Caco-2 (cell line): ENCODE measurements around the gene DIS3L2. TPM values are rescaled to one million over a fixed set of nuclear protein-coding genes. Genes with fewer than 3 reads are reported as not detected.

Experiments used
- BruUV-seq: library from RNA; stranded (reverse); fragments of 400-500 nt; replicated peaks from 2 replicates; lab custom pipeline; 2021; lab: Mats Ljungman, UMichigan
- CTCF ChIA-PET: fragments of 300-600 bp; sonication (Branson Sonifier 250); formaldehyde crosslinking; loops from one replicate; lab custom pipeline; 2022; ENCODE audit warnings: antibody characterized with exemption; lab: Charles Lee
- POLR2A ChIA-PET: fragments of 300-600 bp; sonication (Branson Sonifier 250); formaldehyde crosslinking; loops from one replicate; lab custom pipeline; 2022; ENCODE audit warnings: antibody characterized with exemption; lab: Charles Lee
- DNase-seq, 2 experiments: peaks; one replicate each; pipeline versions ENCODE4 v3.0.0 to v3.0.0-alpha.2; 2020 to 2022
- H3K27me3 ChIP-seq: replicated peaks from 2 replicates; pipeline ENCODE4 v1.6.0; 2011; ENCODE audit warnings: low read length; ENCODE audit not compliant: control insufficient read depth, insufficient read depth
- H3K36me3 ChIP-seq: 2 replicates; pipeline ENCODE4 v1.5.1; 2011; ENCODE audit warnings: low read length; ENCODE audit not compliant: control insufficient read depth, insufficient read depth
- H3K4me1 ChIP-seq: fragments of 250-450 bp; sonication (Bioruptor Pico); 2 replicates; pipeline ENCODE4 v1.5.1; 2020; ENCODE audit warnings: mild to moderate bottlenecking
- H3K4me3 ChIP-seq: 2 replicates; pipeline ENCODE4 v1.5.1; 2011; ENCODE audit warnings: low read depth, mild to moderate bottlenecking, control low read depth, low read length
- H3K9me3 ChIP-seq: fragments of 250-450 bp; sonication (Bioruptor Pico); 2 replicates; pipeline ENCODE4 v1.5.1; 2020; ENCODE audit warnings: mild to moderate bottlenecking, moderate library complexity
- H3K27ac Mint-ChIP-seq: one replicate; pipeline ENCODE4 v1.8.0; 2022; ENCODE audit warnings: mixed read lengths; ENCODE audit not compliant: unreplicated experiment
- H3K27me3 Mint-ChIP-seq: one replicate; pipeline ENCODE4 v1.8.0; 2022; ENCODE audit warnings: mixed read lengths; ENCODE audit not compliant: insufficient read depth, unreplicated experiment
- H3K36me3 Mint-ChIP-seq: one replicate; pipeline ENCODE4 v1.8.0; 2022; ENCODE audit warnings: mild to moderate bottlenecking, mixed read lengths; ENCODE audit not compliant: insufficient read depth, unreplicated experiment
- H3K4me1 Mint-ChIP-seq: one replicate; pipeline ENCODE4 v1.8.0; 2022; ENCODE audit warnings: low read depth, mixed read lengths; ENCODE audit not compliant: unreplicated experiment
- H3K4me3 Mint-ChIP-seq: one replicate; pipeline ENCODE4 v1.8.0; 2022; ENCODE audit warnings: mild to moderate bottlenecking, moderate library complexity, mixed read lengths; ENCODE audit not compliant: unreplicated experiment
- H3K9me3 Mint-ChIP-seq: one replicate; pipeline ENCODE4 v1.8.0; 2022; ENCODE audit warnings: mixed read lengths; ENCODE audit not compliant: unreplicated experiment
- intact Hi-C: fragments of 100-400 bp; cut with micrococcal nuclease; formaldehyde crosslinking; loops from one replicate; pipeline ENCODE4 v1.10.0; 2022; ENCODE audit not compliant: unreplicated experiment
- total RNA-seq: library from RNA; stranded (reverse); gene quantifications from 2 replicates; pipeline ENCODE4 v1.2.3, GENCODE V29; 2022
- TF ChIP-seq, protein P1 (sequence below), 2 experiments: fragments of 200-600 bp in 1 of 2; IDR thresholded peaks; 1 replicate in 1 of 2; 2 replicates in 1 of 2; pipeline versions ENCODE4 v1.5.1 to v1.8.0; 2011 to 2022; ENCODE audit warnings: antibody characterized with exemption in 1 of 2, control low read depth in 1 of 2, inconsistent platforms in 1 of 2, low read depth in 1 of 2, low read length in 1 of 2, mild to moderate bottlenecking in 1 of 2, moderate library complexity in 1 of 2; ENCODE audit not compliant: insufficient read depth in 1 of 2, severe bottlenecking in 1 of 2, unreplicated experiment in 1 of 2

The DIS3L2 gene
- total RNA-seq, 1 experiment from 2014 or later, result 15.5 TPM

DNA sequence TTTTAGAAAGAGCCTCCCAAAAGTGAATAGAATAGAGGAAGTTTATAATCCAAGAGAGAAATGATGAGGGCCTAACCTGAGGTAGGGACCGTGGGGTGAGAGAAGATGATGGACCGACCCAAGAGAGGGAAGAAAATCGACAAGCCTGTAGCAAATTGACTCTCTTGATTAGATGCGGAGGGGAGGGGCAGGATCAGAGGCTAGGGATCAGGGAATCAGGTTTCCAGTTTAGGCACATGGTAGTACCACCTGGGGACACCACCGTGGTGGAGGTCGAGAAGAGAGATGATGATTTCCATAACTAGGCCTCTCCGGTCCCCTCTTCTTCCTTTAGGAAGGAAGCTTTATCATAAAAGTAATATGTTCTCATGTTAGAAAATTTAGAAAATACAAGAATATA, 308.4 kb downstream of the DIS3L2 start:
- Mint-ChIP-seq H3K9me3 (no peaks in the 10 kb centered on the region), H3K4me3 (no peak overlapping the region), H3K27me3 (no peaks in the 10 kb centered on the region), H3K27ac (no peak overlapping the region), H3K4me1 (no peaks in the 10 kb centered on the region), H3K36me3 (peaks cover 6% of the 10 kb centered on the region)
- ChIA-PET CTCF (no interaction called here), POLR2A (no interaction called here)
- TF ChIP-seq, protein P1, sequence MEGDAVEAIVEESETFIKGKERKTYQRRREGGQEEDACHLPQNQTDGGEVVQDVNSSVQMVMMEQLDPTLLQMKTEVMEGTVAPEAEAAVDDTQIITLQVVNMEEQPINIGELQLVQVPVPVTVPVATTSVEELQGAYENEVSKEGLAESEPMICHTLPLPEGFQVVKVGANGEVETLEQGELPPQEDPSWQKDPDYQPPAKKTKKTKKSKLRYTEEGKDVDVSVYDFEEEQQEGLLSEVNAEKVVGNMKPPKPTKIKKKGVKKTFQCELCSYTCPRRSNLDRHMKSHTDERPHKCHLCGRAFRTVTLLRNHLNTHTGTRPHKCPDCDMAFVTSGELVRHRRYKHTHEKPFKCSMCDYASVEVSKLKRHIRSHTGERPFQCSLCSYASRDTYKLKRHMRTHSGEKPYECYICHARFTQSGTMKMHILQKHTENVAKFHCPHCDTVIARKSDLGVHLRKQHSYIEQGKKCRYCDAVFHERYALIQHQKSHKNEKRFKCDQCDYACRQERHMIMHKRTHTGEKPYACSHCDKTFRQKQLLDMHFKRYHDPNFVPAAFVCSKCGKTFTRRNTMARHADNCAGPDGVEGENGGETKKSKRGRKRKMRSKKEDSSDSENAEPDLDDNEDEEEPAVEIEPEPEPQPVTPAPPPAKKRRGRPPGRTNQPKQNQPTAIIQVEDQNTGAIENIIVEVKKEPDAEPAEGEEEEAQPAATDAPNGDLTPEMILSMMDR (IDR thresholded peaks at IDR 0.05; ENCODE audit: insufficient read depth in 1 of 2, low read depth in 1 of 2, low read length in 1 of 2, severe bottlenecking in 1 of 2, unreplicated experiment in 1 of 2), result no peak
- Histone ChIP-seq H3K4me1 (no peaks in the 10 kb centered on the region), H3K4me3 (no peak overlapping the region), H3K27me3 (no peaks in the 10 kb centered on the region), H3K9me3 (no peaks in the 10 kb centered on the region), H3K36me3 (no peaks in the 10 kb centered on the region)
- no TSS peak for BruUV-seq
- intact Hi-C loops, result no loop called here
- no peak for DNase-seq

DNA sequence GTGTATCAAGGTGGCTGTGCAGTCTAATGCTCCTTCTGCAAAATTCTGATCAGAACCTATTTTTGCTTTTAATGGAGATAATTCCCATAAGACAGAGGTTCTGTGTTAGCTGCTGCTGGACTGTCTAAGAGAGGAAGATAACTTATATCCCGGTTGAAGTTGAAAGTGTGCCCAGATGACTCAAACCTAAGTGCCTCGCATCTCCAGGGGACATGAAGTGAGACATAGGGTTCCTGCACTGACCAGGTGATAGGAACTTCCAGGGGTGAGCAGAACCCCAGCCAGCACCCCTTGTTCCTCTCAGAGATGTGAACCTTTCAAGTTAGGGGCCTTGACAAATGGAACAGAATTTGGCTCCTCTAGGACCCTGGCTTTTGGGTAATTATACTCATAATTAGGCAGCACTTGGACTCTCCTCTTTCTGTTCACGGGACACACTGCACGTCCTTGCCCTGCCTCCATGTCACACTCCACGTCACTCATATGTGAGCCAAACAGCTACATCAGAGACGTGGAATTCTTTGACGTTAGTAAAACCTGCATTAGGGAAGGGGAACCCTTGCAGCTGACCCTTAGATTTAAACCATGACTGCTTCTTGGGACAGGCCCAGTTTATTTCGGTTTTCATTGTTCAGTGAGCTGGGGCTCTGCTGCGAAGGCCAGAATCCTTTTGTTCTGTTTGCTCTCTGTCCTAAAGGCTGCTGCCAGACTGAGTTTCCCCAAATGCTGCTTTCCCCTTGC, 312.6 kb downstream of the DIS3L2 start:
- H3K36me3 Mint-ChIP-seq, result peaks cover 6% of the 10 kb centered on the region
- ChIA-PET POLR2A (no interaction called here), CTCF (no interaction called here)
- Histone ChIP-seq H3K9me3 (no peaks in the 10 kb centered on the region), H3K4me1 (no peaks in the 10 kb centered on the region), H3K4me3 (no peak overlapping the region), H3K27me3 (no peaks in the 10 kb centered on the region), H3K36me3 (no peaks in the 10 kb centered on the region)
- no peaks in the 10 kb centered on the region for H3K9me3 Mint-ChIP-seq
- H3K4me3 Mint-ChIP-seq, result no peak overlapping the region
- no peak overlapping the region for H3K27ac Mint-ChIP-seq
- TF ChIP-seq, protein P1 (IDR thresholded peaks at IDR 0.05; ENCODE audit: insufficient read depth in 1 of 2, low read depth in 1 of 2, low read length in 1 of 2, severe bottlenecking in 1 of 2, unreplicated experiment in 1 of 2), result no peak
- H3K27me3 Mint-ChIP-seq, result no peaks in the 10 kb centered on the region
- no peaks in the 10 kb centered on the region for H3K4me1 Mint-ChIP-seq
- BruUV-seq, result no TSS peak
- intact Hi-C loops, result no loop called here
- DNase-seq, result no peak

DNA sequence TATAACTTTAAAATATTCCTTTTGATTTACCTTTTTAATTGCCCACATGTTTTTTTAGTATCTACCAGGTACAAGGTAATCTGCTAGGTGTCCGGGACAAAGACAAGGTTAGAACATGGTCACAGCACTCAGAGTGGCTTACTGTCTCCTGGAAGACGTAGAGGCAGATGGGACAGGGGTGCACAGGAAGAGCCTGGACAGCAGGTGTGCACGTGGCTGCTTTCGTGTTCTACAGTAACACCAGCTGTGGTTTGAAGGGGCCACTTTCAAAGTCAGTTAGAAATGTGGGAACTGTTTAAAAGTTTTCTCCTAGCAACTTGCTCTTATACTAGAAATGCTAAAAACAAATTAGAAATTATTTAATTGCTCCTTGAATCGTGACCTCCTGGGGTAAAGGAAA, 314.2 kb downstream of the DIS3L2 start:
- no peaks in the 10 kb centered on the region for H3K4me1 Mint-ChIP-seq
- no TSS peak for BruUV-seq
- intact Hi-C loops, result no loop called here
- no peaks in the 10 kb centered on the region for H3K27me3 Mint-ChIP-seq
- no peak overlapping the region for H3K4me3 Mint-ChIP-seq
- Histone ChIP-seq H3K27me3 (no peaks in the 10 kb centered on the region), H3K9me3 (no peaks in the 10 kb centered on the region), H3K4me3 (no peak overlapping the region), H3K4me1 (no peaks in the 10 kb centered on the region), H3K36me3 (no peaks in the 10 kb centered on the region)
- no peak for DNase-seq
- TF ChIP-seq, protein P1 (IDR thresholded peaks at IDR 0.05; ENCODE audit: insufficient read depth in 1 of 2, low read depth in 1 of 2, low read length in 1 of 2, severe bottlenecking in 1 of 2, unreplicated experiment in 1 of 2), result no peak
- CTCF ChIA-PET, result no interaction called here
- H3K27ac Mint-ChIP-seq, result no peak overlapping the region
- POLR2A ChIA-PET, result no interaction called here
- H3K36me3 Mint-ChIP-seq, result peaks cover 4% of the 10 kb centered on the region
- H3K9me3 Mint-ChIP-seq, result no peaks in the 10 kb centered on the region
